Natural killer cell (primary cell): ENCODE results near the gene MYO15A. TPM values are rescaled to one million over a fixed set of nuclear protein-coding genes. Genes with fewer than 3 reads are reported as not detected.

Source experiments
- ATAC-seq, 3 donors: fragments of 150-1000 bp in 2 of 3; fragments of 200-7000 bp in 1 of 3; cut with Tn5 transposase; 1 replicate in 1 of 3; 2 replicates in 2 of 3; pipeline ENCODE4 v1.10.0; 2021; ENCODE audit warnings: mild to moderate bottlenecking in 2 of 3, moderate library complexity in 2 of 3
- DNase-seq, 2 donors: peaks; one replicate each; pipeline versions ENCODE4 v3.0.0 to v3.0.0-alpha.2; 2013 to 2021; ENCODE audit warnings: mixed read lengths in 1 of 2
- H3K27ac ChIP-seq: one replicate; pipeline ENCODE4 v1.5.1; 2013; ENCODE audit warnings: mild to moderate bottlenecking, low read length
- H3K27me3 ChIP-seq: one replicate; pipeline ENCODE4 v1.6.1; 2013; ENCODE audit warnings: low read length; ENCODE audit not compliant: control insufficient read depth, insufficient read depth
- H3K36me3 ChIP-seq: one replicate; pipeline ENCODE4 v1.6.1; 2013; ENCODE audit warnings: low read length; ENCODE audit not compliant: control insufficient read depth, insufficient read depth
- H3K4me1 ChIP-seq: one replicate; pipeline ENCODE4 v1.6.1; 2013; ENCODE audit warnings: low read length; ENCODE audit not compliant: control insufficient read depth, insufficient read depth
- H3K4me3 ChIP-seq: one replicate; pipeline ENCODE4 v1.5.1; 2013; ENCODE audit warnings: low read length
- H3K9me3 ChIP-seq: one replicate; pipeline ENCODE4 v1.6.1; 2013; ENCODE audit warnings: low read length; ENCODE audit not compliant: control insufficient read depth, insufficient read depth
- H3K27ac Mint-ChIP-seq, 2 donors: one replicate each; pipeline ENCODE4 v1.8.0; 2022; ENCODE audit warnings: mild to moderate bottlenecking in 2 of 2, mixed read lengths in 2 of 2, moderate library complexity in 1 of 2
- H3K27me3 Mint-ChIP-seq, 2 donors: one replicate each; pipeline ENCODE4 v1.8.0; 2022; ENCODE audit warnings: low read depth in 2 of 2, mixed read lengths in 2 of 2
- H3K36me3 Mint-ChIP-seq: one replicate; pipeline ENCODE4 v1.8.0; 2022; ENCODE audit warnings: mixed read lengths
- H3K4me1 Mint-ChIP-seq, 2 donors: one replicate each; pipeline ENCODE4 v1.8.0; 2022; ENCODE audit warnings: mixed read lengths in 2 of 2
- H3K4me3 Mint-ChIP-seq: one replicate; pipeline ENCODE4 v1.8.0; 2022; ENCODE audit warnings: mild to moderate bottlenecking, moderate library complexity, mixed read lengths
- H3K9me3 Mint-ChIP-seq, 2 donors: one replicate each; pipeline ENCODE4 v1.8.0; 2022; ENCODE audit warnings: mixed read lengths in 2 of 2
- CTCF ChIP-seq: fragments of 200-600 bp; IDR thresholded peaks from one replicate; pipeline ENCODE4 v1.8.0; 2022; ENCODE audit warnings: antibody characterized with exemption
- WGBS: methylation state at CpG from one replicate; pipeline ENCODE4 v1.1.7; 2013; ENCODE audit warnings: missing lambda C conversion rate; ENCODE audit not compliant: insufficient coverage; 5-methylcytosine and 5-hydroxymethylcytosine counted together
- intact Hi-C: fragments of 100-400 bp; cut with micrococcal nuclease; formaldehyde crosslinking; loops from one replicate; pipeline ENCODE4 v1.14.2; 2022
- total RNA-seq, 4 donors: library from RNA; stranded (reverse); fragments of 120-200 nt in 1 of 4; gene quantifications; one replicate each; pipeline versions ENCODE4 v1.2.3 to v1.2.4, GENCODE V29; 2013 to 2022

Gene MYO15A
- total RNA-seq, 3 donors from 2014 or later (not counting 1 experiment from before 2014, with no cell fraction given) = 1.6 to 2.0 (median 1.8) TPM

GRCh38 chr17:18187226-18187625, 78.7 kb downstream of the MYO15A start:
- H3K9me3 Mint-ChIP-seq = no peaks in the 10 kb centered on the region
- no peaks in the 10 kb centered on the region for H3K27me3 Mint-ChIP-seq
- ATAC-seq (no peak), DNase-seq (no peak)
- Histone ChIP-seq H3K9me3 (no peaks in the 10 kb centered on the region), H3K4me3 (no peak overlapping the region), H3K27ac (no peak overlapping the region), H3K27me3 (no peaks in the 10 kb centered on the region), H3K36me3 (peaks cover 18% of the 10 kb centered on the region), H3K4me1 (peaks cover 77% of the 10 kb centered on the region)
- H3K4me1 Mint-ChIP-seq = peaks cover 66 to 82% of the 10 kb centered on the region in 2 donors
- intact Hi-C loops = no loop called here
- H3K36me3 Mint-ChIP-seq = no peaks in the 10 kb centered on the region
- WGBS = 62% methylated on average over 2 of the region's 2 CpGs
- H3K4me3 Mint-ChIP-seq = peak overlapping the region; percentile 96
- TF ChIP-seq CTCF = no peak
- peak overlapping the region; percentile 80 to 99 for H3K27ac Mint-ChIP-seq

GRCh38 chr17:18187821-18188761, 79.5 kb downstream of the MYO15A start:
- Mint-ChIP-seq H3K36me3 (no peaks in the 10 kb centered on the region), H3K9me3 (no peaks in the 10 kb centered on the region), H3K27me3 (no peaks in the 10 kb centered on the region), H3K27ac (peak overlapping the region; percentile 80 to 99), H3K4me3 (peak overlapping the region; percentile 96), H3K4me1 (peaks cover 69 to 73% of the 10 kb centered on the region in 2 donors)
- Histone ChIP-seq H3K27me3 (no peaks in the 10 kb centered on the region), H3K4me3 (no peak overlapping the region), H3K36me3 (peaks cover 18% of the 10 kb centered on the region), H3K9me3 (no peaks in the 10 kb centered on the region), H3K27ac (no peak overlapping the region), H3K4me1 (peaks cover 70% of the 10 kb centered on the region)
- intact Hi-C loops = no loop called here
- DNase-seq = no peak
- ATAC-seq = no peak
- TF ChIP-seq CTCF = no peak
- 50% methylated on average over 8 of the region's 9 CpGs for WGBS

- Mint-ChIP-seq H3K4me1 (peaks cover 77% of the 10 kb centered on the region in 2 donors), H3K4me3 (no peak overlapping the region), H3K9me3 (no peaks in the 10 kb centered on the region), H3K36me3 (no peaks in the 10 kb centered on the region), H3K27me3 (no peaks in the 10 kb centered on the region), H3K27ac (peak overlapping the region; percentile 35 to 52)
- intact Hi-C loops = no loop called here
- DNase-seq = no peak
- no peaks in the 10 kb centered on the region for H3K9me3 ChIP-seq
- no peak overlapping the region for H3K4me3 ChIP-seq
- WGBS = 68% methylated on average over 3 of the region's 3 CpGs
- no peaks in the 10 kb centered on the region for H3K27me3 ChIP-seq
- peaks cover 29% of the 10 kb centered on the region for H3K36me3 ChIP-seq
- no peak overlapping the region for H3K27ac ChIP-seq
- H3K4me1 ChIP-seq = peaks cover 57% of the 10 kb centered on the region
- TF ChIP-seq CTCF = no peak
- ATAC-seq = no peak
Observed at GRCh38 chr17:18190628-18191235, 82.2 kb downstream of the MYO15A start.
